ENCODE data around the gene KRTAP10-8. TPM values are rescaled to one million over a fixed set of nuclear protein-coding genes. Genes with fewer than 3 reads are reported as not detected.
"Not testable (repeated sequence)": the region's sequence is repeated elsewhere in the genome, so short reads cannot be mapped to it uniquely, and the experiment has no call there.

The KRTAP10-8 gene
- polyA plus RNA-seq, 1 donor = not detected

- no CpG with 5 or more reads among the region's 7 CpGs for WGBS (ENCODE audit: insufficient coverage, low lambda C conversion rate)
- DNase-seq = no peak
- H3K4me1 ChIP-seq (ENCODE audit: control insufficient read depth, insufficient read depth, low read length) = no peaks in the 10 kb centered on the region
- no peaks in the 10 kb centered on the region for H3K36me3 ChIP-seq (ENCODE audit: control insufficient read depth, insufficient read depth, low read length)
- no peak overlapping the region for H3K27ac ChIP-seq (ENCODE audit: low read length)
- no peaks in the 10 kb centered on the region for H3K27me3 ChIP-seq (ENCODE audit: control insufficient read depth, insufficient read depth, low read length)
- no peak overlapping the region for H3K4me3 ChIP-seq (ENCODE audit: low read length)
- peaks cover 21% of the 10 kb centered on the region for H3K9me3 ChIP-seq (ENCODE audit: control insufficient read depth, low read depth, low read length)
Observed at GRCh38 chr21:44579833-44580144, 32.1 kb upstream of the KRTAP10-8 start.

GRCh38 chr21:44580231-44580821, 31.6 kb upstream of the KRTAP10-8 start, which contains the start of gene KRTAP10-5:
Gene KRTAP10-5, minus strand, starts transcription at chr21:44580604. Its CDS starts 26 bp downstream, at chr21:44580578.
- H3K27ac ChIP-seq (ENCODE audit: low read length); H3K4me3 ChIP-seq (ENCODE audit: low read length); DNase-seq; H3K4me1 ChIP-seq (ENCODE audit: control insufficient read depth, insufficient read depth, low read length); H3K36me3 ChIP-seq (ENCODE audit: control insufficient read depth, insufficient read depth, low read length); H3K27me3 ChIP-seq (ENCODE audit: control insufficient read depth, insufficient read depth, low read length): not testable (repeated sequence)
- no CpG with 5 or more reads among the region's 19 CpGs for WGBS (ENCODE audit: insufficient coverage, low lambda C conversion rate)
- peaks cover 21% of the 10 kb centered on the region for H3K9me3 ChIP-seq (ENCODE audit: control insufficient read depth, low read depth, low read length)

- Histone ChIP-seq H3K36me3 (ENCODE audit: control insufficient read depth, insufficient read depth, low read length) (no peaks in the 10 kb centered on the region), H3K4me3 (ENCODE audit: low read length) (no peak overlapping the region), H3K9me3 (ENCODE audit: control insufficient read depth, low read depth, low read length) (peaks cover 25% of the 10 kb centered on the region), H3K27ac (ENCODE audit: low read length) (no peak overlapping the region), H3K27me3 (ENCODE audit: control insufficient read depth, insufficient read depth, low read length) (no peaks in the 10 kb centered on the region), H3K4me1 (ENCODE audit: control insufficient read depth, insufficient read depth, low read length) (no peaks in the 10 kb centered on the region)
- 97% methylated on average over 3 of the region's 3 CpGs for WGBS (ENCODE audit: insufficient coverage, low lambda C conversion rate)
- DNase-seq = no peak
Observed at GRCh38 chr21:44581158-44581557, 30.7 kb upstream of the KRTAP10-8 start.

GRCh38 chr21:44582055-44582454, 29.8 kb upstream of the KRTAP10-8 start:
- WGBS (ENCODE audit: insufficient coverage, low lambda C conversion rate) = no CpG with 5 or more reads among the region's 15 CpGs
- no peak for DNase-seq
- H3K9me3 ChIP-seq (ENCODE audit: control insufficient read depth, low read depth, low read length) = peaks cover 25% of the 10 kb centered on the region
- no peak overlapping the region for H3K4me3 ChIP-seq (ENCODE audit: low read length)
- no peaks in the 10 kb centered on the region for H3K4me1 ChIP-seq (ENCODE audit: control insufficient read depth, insufficient read depth, low read length)
- H3K27ac ChIP-seq (ENCODE audit: low read length) = no peak overlapping the region
- no peaks in the 10 kb centered on the region for H3K36me3 ChIP-seq (ENCODE audit: control insufficient read depth, insufficient read depth, low read length)
- no peaks in the 10 kb centered on the region for H3K27me3 ChIP-seq (ENCODE audit: control insufficient read depth, insufficient read depth, low read length)

GRCh38 chr21:44583089-44583799, 28.6 kb upstream of the KRTAP10-8 start:
- no peaks in the 10 kb centered on the region for H3K4me1 ChIP-seq (ENCODE audit: control insufficient read depth, insufficient read depth, low read length)
- peaks cover 25% of the 10 kb centered on the region for H3K9me3 ChIP-seq (ENCODE audit: control insufficient read depth, low read depth, low read length)
- no CpG with 5 or more reads among the region's 11 CpGs for WGBS (ENCODE audit: insufficient coverage, low lambda C conversion rate)
- DNase-seq = no peak
- no peaks in the 10 kb centered on the region for H3K27me3 ChIP-seq (ENCODE audit: control insufficient read depth, insufficient read depth, low read length)
- H3K4me3 ChIP-seq (ENCODE audit: low read length) = no peak overlapping the region
- no peaks in the 10 kb centered on the region for H3K36me3 ChIP-seq (ENCODE audit: control insufficient read depth, insufficient read depth, low read length)
- H3K27ac ChIP-seq (ENCODE audit: low read length) = no peak overlapping the region

GRCh38 chr21:44583800-44584147, 28.1 kb upstream of the KRTAP10-8 start:
- H3K9me3 ChIP-seq (ENCODE audit: control insufficient read depth, low read depth, low read length) = peaks cover 20% of the 10 kb centered on the region
- no peak overlapping the region for H3K27ac ChIP-seq (ENCODE audit: low read length)
- H3K36me3 ChIP-seq (ENCODE audit: control insufficient read depth, insufficient read depth, low read length) = no peaks in the 10 kb centered on the region
- H3K27me3 ChIP-seq (ENCODE audit: control insufficient read depth, insufficient read depth, low read length) = no peaks in the 10 kb centered on the region
- 90% methylated on average over 2 of the region's 6 CpGs for WGBS (ENCODE audit: insufficient coverage, low lambda C conversion rate)
- no peaks in the 10 kb centered on the region for H3K4me1 ChIP-seq (ENCODE audit: control insufficient read depth, insufficient read depth, low read length)
- DNase-seq = no peak
- H3K4me3 ChIP-seq (ENCODE audit: low read length) = no peak overlapping the region

- WGBS (ENCODE audit: insufficient coverage, low lambda C conversion rate) = no CpG with 5 or more reads among the region's 3 CpGs
Observed at GRCh38 chr21:44585892-44586291, 26.0 kb upstream of the KRTAP10-8 start.

GRCh38 chr21:44589094-44589493, 22.8 kb upstream of the KRTAP10-8 start:
- H3K4me1 ChIP-seq (ENCODE audit: control insufficient read depth, insufficient read depth, low read length) = no peaks in the 10 kb centered on the region
- no CpG with 5 or more reads among the region's 2 CpGs for WGBS (ENCODE audit: insufficient coverage, low lambda C conversion rate)
- H3K27me3 ChIP-seq (ENCODE audit: control insufficient read depth, insufficient read depth, low read length) = no peaks in the 10 kb centered on the region
- no peaks in the 10 kb centered on the region for H3K36me3 ChIP-seq (ENCODE audit: control insufficient read depth, insufficient read depth, low read length)
- DNase-seq = no peak
- H3K4me3 ChIP-seq (ENCODE audit: low read length) = no peak overlapping the region
- peaks cover 4% of the 10 kb centered on the region for H3K9me3 ChIP-seq (ENCODE audit: control insufficient read depth, low read depth, low read length)
- no peak overlapping the region for H3K27ac ChIP-seq (ENCODE audit: low read length)

More at GRCh38 chr21:44585892-44586291, 26.0 kb upstream of the KRTAP10-8 start:
- Histone ChIP-seq H3K27me3 (ENCODE audit: control insufficient read depth, insufficient read depth, low read length) (no peaks in the 10 kb centered on the region), H3K9me3 (ENCODE audit: control insufficient read depth, low read depth, low read length) (peaks cover 9% of the 10 kb centered on the region), H3K4me1 (ENCODE audit: control insufficient read depth, insufficient read depth, low read length) (no peaks in the 10 kb centered on the region), H3K36me3 (ENCODE audit: control insufficient read depth, insufficient read depth, low read length) (no peaks in the 10 kb centered on the region), H3K4me3 (ENCODE audit: low read length) (no peak overlapping the region), H3K27ac (ENCODE audit: low read length) (no peak overlapping the region)
- no peak for DNase-seq

GRCh38 chr21:44589586-44590305, 22.1 kb upstream of the KRTAP10-8 start:
- Histone ChIP-seq H3K9me3 (ENCODE audit: control insufficient read depth, low read depth, low read length) (peaks cover 4% of the 10 kb centered on the region), H3K4me1 (ENCODE audit: control insufficient read depth, insufficient read depth, low read length) (no peaks in the 10 kb centered on the region), H3K27ac (ENCODE audit: low read length) (no peak overlapping the region), H3K27me3 (ENCODE audit: control insufficient read depth, insufficient read depth, low read length) (no peaks in the 10 kb centered on the region), H3K4me3 (ENCODE audit: low read length) (no peak overlapping the region), H3K36me3 (ENCODE audit: control insufficient read depth, insufficient read depth, low read length) (no peaks in the 10 kb centered on the region)
- DNase-seq = no peak
- no CpG with 5 or more reads among the region's 24 CpGs for WGBS (ENCODE audit: insufficient coverage, low lambda C conversion rate)

- H3K9me3 ChIP-seq (ENCODE audit: control insufficient read depth, low read depth, low read length) = peaks cover 4% of the 10 kb centered on the region
- H3K36me3 ChIP-seq (ENCODE audit: control insufficient read depth, insufficient read depth, low read length) = no peaks in the 10 kb centered on the region
- H3K27me3 ChIP-seq (ENCODE audit: control insufficient read depth, insufficient read depth, low read length) = no peaks in the 10 kb centered on the region
- H3K27ac ChIP-seq (ENCODE audit: low read length) = no peak overlapping the region
- no peaks in the 10 kb centered on the region for H3K4me1 ChIP-seq (ENCODE audit: control insufficient read depth, insufficient read depth, low read length)
- WGBS (ENCODE audit: insufficient coverage, low lambda C conversion rate) = no CpG with 5 or more reads among the region's 10 CpGs
- H3K4me3 ChIP-seq (ENCODE audit: low read length) = no peak overlapping the region
- DNase-seq = no peak
Observed at GRCh38 chr21:44590311-44590721, 21.6 kb upstream of the KRTAP10-8 start.
